ENCODE results near the gene LIG3. TPM values are rescaled to one million over a fixed set of nuclear protein-coding genes. Genes with fewer than 3 reads are reported as not detected.

The LIG3 gene
- total RNA-seq, result 25.5 and 36.3 TPM in 2 replicates

GRCh38 chr17:34980353-34980680, at the start of gene LIG3:
Gene LIG3 (plus strand): TSS chr17:34980512. CDS start chr17:34983006, 2,494 bp downstream.

DNA sequence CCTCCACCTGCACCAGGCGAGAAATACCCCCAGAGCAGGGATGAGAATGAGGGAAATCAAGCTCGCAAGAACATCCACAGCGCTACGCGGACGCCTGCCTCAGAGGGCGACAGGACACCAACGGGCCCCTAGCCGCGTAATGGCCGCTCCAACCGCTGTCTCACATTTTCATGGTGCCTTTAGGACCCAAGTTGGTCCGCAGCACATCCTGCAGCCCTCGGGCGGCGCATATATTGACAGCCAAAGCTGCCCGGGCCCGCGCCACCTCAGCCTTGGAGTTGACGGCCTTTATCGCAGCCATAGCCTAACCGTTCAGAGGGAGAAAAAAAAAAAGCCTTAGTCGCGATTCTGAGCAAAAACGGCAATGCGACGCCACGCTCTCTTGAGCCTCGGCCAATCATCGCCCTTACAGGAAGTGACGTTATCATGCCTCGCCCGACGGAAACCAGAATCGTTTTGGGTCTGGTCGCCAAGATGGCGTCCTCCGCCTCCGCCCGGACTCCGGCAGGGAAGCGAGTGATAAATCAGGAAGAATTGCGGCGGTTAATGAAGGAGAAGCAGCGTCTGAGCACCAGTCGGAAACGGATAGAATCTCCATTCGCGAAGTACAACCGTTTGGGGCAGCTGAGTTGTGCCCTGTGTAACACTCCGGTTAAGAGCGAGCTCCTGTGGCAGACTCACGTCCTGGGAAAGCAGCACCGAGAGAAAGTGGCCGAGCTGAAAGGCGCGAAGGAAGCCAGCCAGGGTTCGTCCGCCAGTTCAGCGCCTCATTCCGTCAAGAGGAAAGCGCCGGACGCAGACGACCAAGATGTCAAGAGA, 19.0 kb upstream of the LIG3 start, which contains the start of the genes CCT6B and ZNF830:
CCT6B (minus strand) TSS at position 368 of the 819 bp plus-strand sequence; CDS start at position 301, 67 bp downstream.
ZNF830 (plus strand) TSS at position 448 of the 819 bp plus-strand sequence; CDS start at position 475, 27 bp downstream.

Other genes with a start within 250 kb of the LIG3 start
- gene CCT6B, start 19.1 kb upstream of the LIG3 start, total RNA-seq, result 1.5 and 4.1 TPM in 2 replicates
- 15.3 and 19.8 TPM in 2 replicates for gene ZNF830, start 19.0 kb upstream of the LIG3 start, total RNA-seq
- 8.2 and 10.2 TPM in 2 replicates for gene RFFL, start 83.2 kb downstream of the LIG3 start, total RNA-seq
- 12.5 and 15.0 TPM in 2 replicates for gene RAD51D, start 139.3 kb downstream of the LIG3 start, total RNA-seq
- not detected in 2 replicates for gene FNDC8, start 141.1 kb downstream of the LIG3 start, total RNA-seq
- gene NLE1, start 161.8 kb downstream of the LIG3 start, total RNA-seq, result 17.8 and 20.5 TPM in 2 replicates
- gene UNC45B, start 167.3 kb downstream of the LIG3 start, total RNA-seq, result under 0.01 TPM in 1 of 2 replicates, not detected in the other
- gene SLC35G3, start 213.9 kb downstream of the LIG3 start, total RNA-seq, result not detected in 2 replicates

Measured in bronchial smooth muscle cell (primary cell).